Vagina (tissue), 2 donors: ENCODE data around the gene TIMD4. TPM values are rescaled to one million over a fixed set of nuclear protein-coding genes. Genes with fewer than 3 reads are reported as not detected.

Experiments
- DNase-seq, 2 donors: peaks; one replicate each; pipeline ENCODE4 v3.0.0-alpha.2; 2017; ENCODE audit errors: extremely low spot score in 2 of 2
- H3K27ac ChIP-seq: fragments of 200-600 bp; sonication (generic); one replicate; pipeline ENCODE4 v1.5.1; 2019
- H3K27me3 ChIP-seq: fragments of 200-600 bp; sonication (generic); one replicate; pipeline ENCODE4 v1.5.1; 2019
- H3K36me3 ChIP-seq, 2 donors: fragments of 200-600 bp; sonication (generic); one replicate each; pipeline ENCODE4 v1.5.1; 2017 to 2019
- H3K4me1 ChIP-seq: fragments of 200-600 bp; sonication (generic); one replicate; pipeline ENCODE4 v1.5.1; 2019
- H3K4me3 ChIP-seq, 2 donors: fragments of 200-600 bp; sonication (generic); 1 replicate in 1 of 2; 2 replicates in 1 of 2; pipeline ENCODE4 v1.5.1; 2016 to 2019
- H3K9me3 ChIP-seq: fragments of 200-600 bp; sonication (generic); one replicate; pipeline ENCODE4 v1.5.1; 2019
- CTCF ChIP-seq, 3 experiments: fragments of 450-650 bp in 2 of 3; fragments of 200-600 bp in 1 of 3; sonication (generic) in 1 of 3; IDR thresholded peaks; one replicate each; pipeline ENCODE4 v1.5.1; 2017 to 2019; ENCODE audit warnings: antibody characterized with exemption in 3 of 3, mild to moderate bottlenecking in 2 of 3, moderate library complexity in 2 of 3
- POLR2A ChIP-seq, 2 donors: fragments of 450-650 bp; IDR thresholded peaks; one replicate each; pipeline ENCODE4 v1.6.1; 2017; ENCODE audit warnings: antibody characterized with exemption in 2 of 2, mild to moderate bottlenecking in 2 of 2, moderate library complexity in 2 of 2
- POLR2AphosphoS5 ChIP-seq, 2 donors: sonication (generic); formaldehyde crosslinking; IDR thresholded peaks; one replicate each; pipeline ENCODE4 v1.9.0; 2017; ENCODE audit warnings: antibody characterized with exemption in 2 of 2, mild to moderate bottlenecking in 2 of 2, low read depth in 1 of 2; ENCODE audit not compliant: insufficient read depth in 1 of 2
- intact Hi-C: fragments of 100-400 bp; cut with DNase I; formaldehyde crosslinking; loops from one replicate; pipeline ENCODE4 v1.15.1; 2023
- total RNA-seq: library from RNA; depleted of rRNA; stranded (reverse); fragments of >200 nt; gene quantifications from one replicate; pipeline ENCODE4 v1.2.3, GENCODE V29; 2016

Gene TIMD4
- total RNA-seq, 1 donor from 2014 or later = not detected

GRCh38 chr5:156909180-156909579 is 53.8 kb downstream of the TIMD4 start:
- H3K9me3 ChIP-seq = no peaks in the 10 kb centered on the region

GRCh38 chr5:156907667-156908066 is 55.4 kb downstream of the TIMD4 start:
- no peaks in the 10 kb centered on the region for H3K9me3 ChIP-seq
- no peak for TF ChIP-seq CTCF (IDR thresholded peaks at IDR 0.05)
- H3K27ac ChIP-seq = no peak overlapping the region
- no peak overlapping the region for H3K4me3 ChIP-seq
- no peaks in the 10 kb centered on the region for H3K27me3 ChIP-seq
- DNase-seq = no peak
- H3K36me3 ChIP-seq = no peaks in the 10 kb centered on the region
- no peaks in the 10 kb centered on the region for H3K4me1 ChIP-seq
- intact Hi-C loops = no loop called here

More at GRCh38 chr5:156909180-156909579, 53.8 kb downstream of the TIMD4 start:
- Histone ChIP-seq H3K27ac (no peak overlapping the region), H3K4me3 (no peak overlapping the region), H3K27me3 (no peaks in the 10 kb centered on the region), H3K4me1 (no peaks in the 10 kb centered on the region), H3K36me3 (no peaks in the 10 kb centered on the region)
- no peak for DNase-seq
- TF ChIP-seq POLR2A (IDR thresholded peaks at IDR 0.05) (no peak), CTCF (IDR thresholded peaks at IDR 0.05) (no peak), POLR2AphosphoS5 (IDR thresholded peaks at IDR 0.05; ENCODE audit: insufficient read depth in 1 of 2, low read depth in 1 of 2) (no peak)
- intact Hi-C loops = no loop called here

GRCh38 chr5:156906807-156907206 is 56.2 kb downstream of the TIMD4 start:
- H3K36me3 ChIP-seq = no peaks in the 10 kb centered on the region
- no peaks in the 10 kb centered on the region for H3K9me3 ChIP-seq
- TF ChIP-seq POLR2A (IDR thresholded peaks at IDR 0.05) (no peak), POLR2AphosphoS5 (IDR thresholded peaks at IDR 0.05; ENCODE audit: insufficient read depth in 1 of 2, low read depth in 1 of 2) (no peak), CTCF (IDR thresholded peaks at IDR 0.05) (no peak)
- H3K4me3 ChIP-seq = no peak overlapping the region
- no peaks in the 10 kb centered on the region for H3K27me3 ChIP-seq
- no peak overlapping the region for H3K27ac ChIP-seq
- intact Hi-C loops = no loop called here
- H3K4me1 ChIP-seq = no peaks in the 10 kb centered on the region
- DNase-seq = no peak

- TF ChIP-seq CTCF (IDR thresholded peaks at IDR 0.05) (no peak), POLR2AphosphoS5 (IDR thresholded peaks at IDR 0.05; ENCODE audit: insufficient read depth in 1 of 2, low read depth in 1 of 2) (no peak), POLR2A (IDR thresholded peaks at IDR 0.05) (no peak)
- Histone ChIP-seq H3K4me1 (no peaks in the 10 kb centered on the region), H3K27me3 (no peaks in the 10 kb centered on the region), H3K27ac (no peak overlapping the region), H3K36me3 (no peaks in the 10 kb centered on the region), H3K9me3 (no peaks in the 10 kb centered on the region), H3K4me3 (no peak overlapping the region)
- no peak for DNase-seq
- intact Hi-C loops = no loop called here
Observed at GRCh38 chr5:156896546-156896945, 66.5 kb downstream of the TIMD4 start.

GRCh38 chr5:156893517-156893916 is 69.5 kb downstream of the TIMD4 start:
- TF ChIP-seq POLR2AphosphoS5 (IDR thresholded peaks at IDR 0.05; ENCODE audit: insufficient read depth in 1 of 2, low read depth in 1 of 2) = no peak
- TF ChIP-seq POLR2A (IDR thresholded peaks at IDR 0.05) = no peak
- TF ChIP-seq CTCF (IDR thresholded peaks at IDR 0.05) = no peak
- Histone ChIP-seq H3K4me3 (no peak overlapping the region), H3K9me3 (no peaks in the 10 kb centered on the region), H3K27me3 (no peaks in the 10 kb centered on the region), H3K4me1 (no peaks in the 10 kb centered on the region), H3K36me3 (no peaks in the 10 kb centered on the region), H3K27ac (no peak overlapping the region)
- intact Hi-C loops = no loop called here
- DNase-seq = no peak
